Measurements from ENCODE around the gene GRIK4.

The GRIK4 gene

DNA sequence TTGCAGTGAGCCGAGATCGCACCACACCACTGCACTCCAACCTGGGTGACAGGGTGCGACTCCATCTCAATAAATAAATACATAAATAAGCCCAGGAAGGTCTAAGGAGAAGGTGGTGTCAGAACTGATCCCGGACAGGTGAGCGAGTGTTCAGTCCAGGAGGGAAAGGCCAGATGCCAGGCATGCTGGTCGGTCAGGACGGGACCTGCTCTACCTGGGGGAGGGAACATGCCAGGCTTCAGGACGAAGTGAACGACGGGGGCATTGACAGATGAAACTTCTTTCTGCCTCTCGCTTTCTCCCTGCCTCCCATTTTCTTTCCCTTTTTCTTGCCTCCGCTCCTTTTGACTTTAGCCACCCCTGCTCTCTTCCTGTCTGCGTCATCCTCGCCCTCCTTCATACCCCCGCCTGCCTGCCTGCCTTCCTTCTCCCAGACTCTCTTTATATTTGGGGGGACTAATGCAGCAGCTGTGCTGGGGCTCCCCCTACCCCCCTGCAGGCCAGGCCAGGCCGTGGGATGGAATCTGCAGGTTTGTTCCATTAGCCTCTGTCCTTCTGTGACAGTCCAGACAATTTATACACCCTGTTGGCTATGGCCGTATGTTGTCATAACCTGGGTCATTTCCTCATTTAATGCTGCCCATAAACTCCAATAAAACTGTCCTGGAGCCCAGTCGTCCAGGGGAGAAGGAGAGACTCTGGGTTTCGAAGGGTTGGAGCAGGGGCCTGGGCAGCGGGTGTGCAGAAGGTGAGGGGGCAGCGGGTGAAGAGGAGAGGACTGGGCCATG, 303.2 kb downstream of the GRIK4 start:
- Histone ChIP-seq H3K36me3 (ENCODE audit: insufficient read depth, low read length) (no peaks in the 10 kb centered on the region), H3F3A (ENCODE audit: low read depth) (no peaks in the 10 kb centered on the region), H3K27me3 (ENCODE audit: insufficient read depth, low read length, poor library complexity, severe bottlenecking) (no peaks in the 10 kb centered on the region), H3K9me2 (replicated peaks; ENCODE audit: low read depth, low read length) (no peaks in the 10 kb centered on the region), H3K4me2 (ENCODE audit: low read depth, low read length, poor library complexity, severe bottlenecking) (no peak overlapping the region), H3K4me3 (ENCODE audit: low read length, poor library complexity, severe bottlenecking) (no peak overlapping the region), H4K20me1 (ENCODE audit: insufficient read depth, low read length, poor library complexity, severe bottlenecking) (no peaks in the 10 kb centered on the region), H3K79me2 (ENCODE audit: insufficient read depth, low read length) (no peaks in the 10 kb centered on the region), H3K9ac (ENCODE audit: low read depth, low read length, poor library complexity, severe bottlenecking) (no peak overlapping the region), H3K4me1 (ENCODE audit: insufficient read depth, low read length, poor library complexity, severe bottlenecking) (no peaks in the 10 kb centered on the region), H3K9me3 (ENCODE audit: insufficient read depth, low read depth, low read length) (no peaks in the 10 kb centered on the region), H2AFZ (ENCODE audit: low read length) (no peak overlapping the region)
- TF ChIP-seq CTCF (conservative IDR thresholded peaks at IDR 0.05; ENCODE audit: low read length) (no peak), EZH2phosphoT487 (IDR thresholded peaks at IDR 0.05; ENCODE audit: borderline replicate concordance) (no peak)

DNA sequence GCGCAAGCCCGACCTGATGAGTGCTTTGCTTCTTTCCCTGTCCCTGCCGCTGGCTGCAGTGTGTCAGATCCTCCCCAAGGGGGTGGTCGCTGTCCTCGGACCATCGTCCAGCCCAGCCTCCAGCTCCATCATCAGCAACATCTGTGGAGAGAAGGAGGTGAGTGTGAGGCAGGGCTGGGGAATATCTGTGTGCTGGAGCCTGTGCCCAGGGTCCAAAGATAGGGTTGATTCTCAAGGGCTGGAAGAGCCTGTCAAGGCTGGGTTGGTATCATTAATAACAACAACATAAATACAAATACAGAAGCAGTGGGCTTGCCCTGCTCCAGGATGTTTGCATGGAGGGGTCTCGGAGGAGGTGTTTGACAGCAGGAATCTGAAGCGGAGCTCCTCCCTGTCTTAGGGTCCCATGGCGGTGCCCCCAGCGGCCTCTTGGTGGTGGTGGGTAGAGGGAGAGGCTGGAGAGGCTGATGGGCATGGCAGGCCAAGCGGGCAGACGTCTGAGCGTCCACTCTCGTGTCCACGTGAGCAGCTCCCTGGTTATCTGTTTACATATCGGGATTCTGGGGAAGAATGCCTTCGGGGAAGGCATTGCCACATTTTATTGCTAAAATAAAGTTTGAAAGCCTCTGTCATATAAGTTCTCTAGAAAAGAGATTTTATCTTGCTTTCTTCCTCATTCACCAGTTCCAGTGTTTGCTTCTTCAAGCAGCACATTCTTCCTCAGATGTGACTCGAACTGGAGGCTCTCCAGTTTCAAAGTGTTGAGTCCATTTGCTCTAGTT, 304.0 kb downstream of the GRIK4 start:
- H3K9ac ChIP-seq (ENCODE audit: low read depth, low read length, poor library complexity, severe bottlenecking): no peak overlapping the region
- no peaks in the 10 kb centered on the region for H3K9me2 ChIP-seq (replicated peaks; ENCODE audit: low read depth, low read length)
- H3K79me2 ChIP-seq (ENCODE audit: insufficient read depth, low read length): no peaks in the 10 kb centered on the region
- H4K20me1 ChIP-seq (ENCODE audit: insufficient read depth, low read length, poor library complexity, severe bottlenecking): no peaks in the 10 kb centered on the region
- H2AFZ ChIP-seq (ENCODE audit: low read length): no peak overlapping the region
- TF ChIP-seq EZH2phosphoT487 (IDR thresholded peaks at IDR 0.05; ENCODE audit: borderline replicate concordance): no peak
- TF ChIP-seq CTCF (conservative IDR thresholded peaks at IDR 0.05; ENCODE audit: low read length): no peak
- no peaks in the 10 kb centered on the region for H3K27me3 ChIP-seq (ENCODE audit: insufficient read depth, low read length, poor library complexity, severe bottlenecking)
- H3K36me3 ChIP-seq (ENCODE audit: insufficient read depth, low read length): no peaks in the 10 kb centered on the region
- H3K4me1 ChIP-seq (ENCODE audit: insufficient read depth, low read length, poor library complexity, severe bottlenecking): no peaks in the 10 kb centered on the region
- H3F3A ChIP-seq (ENCODE audit: low read depth): no peaks in the 10 kb centered on the region
- no peaks in the 10 kb centered on the region for H3K9me3 ChIP-seq (ENCODE audit: insufficient read depth, low read depth, low read length)
- H3K4me2 ChIP-seq (ENCODE audit: low read depth, low read length, poor library complexity, severe bottlenecking): no peak overlapping the region
- H3K4me3 ChIP-seq (ENCODE audit: low read length, poor library complexity, severe bottlenecking): no peak overlapping the region

DNA sequence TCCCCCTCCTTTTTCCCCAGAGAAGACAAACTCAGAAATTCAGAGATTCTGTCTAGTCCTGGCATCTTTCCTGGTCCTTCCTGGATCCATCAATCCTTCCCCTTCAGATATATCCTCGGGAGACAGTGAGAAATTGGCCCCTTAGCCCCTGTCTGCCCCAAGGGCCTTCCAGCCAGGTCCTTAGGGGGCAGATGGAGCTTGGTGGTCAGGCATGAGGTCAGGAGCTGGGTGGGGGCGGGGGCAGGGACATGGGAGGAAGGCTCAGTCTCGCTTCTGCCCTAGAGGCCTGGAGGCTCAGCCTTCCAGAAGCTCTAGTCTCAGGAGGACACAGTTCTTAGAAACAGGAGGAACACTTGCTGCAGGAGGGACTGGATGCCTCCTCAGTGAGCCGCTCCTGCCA, 304.6 kb downstream of the GRIK4 start:
- H3K9me2 ChIP-seq (replicated peaks; ENCODE audit: low read depth, low read length): no peaks in the 10 kb centered on the region
- no peaks in the 10 kb centered on the region for H4K20me1 ChIP-seq (ENCODE audit: insufficient read depth, low read length, poor library complexity, severe bottlenecking)
- no peaks in the 10 kb centered on the region for H3K27me3 ChIP-seq (ENCODE audit: insufficient read depth, low read length, poor library complexity, severe bottlenecking)

More for the DNA sequence above, 304.6 kb downstream of the GRIK4 start:
- no peaks in the 10 kb centered on the region for H3F3A ChIP-seq (ENCODE audit: low read depth)
- H3K4me2 ChIP-seq (ENCODE audit: low read depth, low read length, poor library complexity, severe bottlenecking): no peak overlapping the region
- H3K4me3 ChIP-seq (ENCODE audit: low read length, poor library complexity, severe bottlenecking): no peak overlapping the region
- H2AFZ ChIP-seq (ENCODE audit: low read length): no peak overlapping the region
- TF ChIP-seq EZH2phosphoT487 (IDR thresholded peaks at IDR 0.05; ENCODE audit: borderline replicate concordance) (no peak), CTCF (conservative IDR thresholded peaks at IDR 0.05; ENCODE audit: low read length) (no peak)
- no peak overlapping the region for H3K9ac ChIP-seq (ENCODE audit: low read depth, low read length, poor library complexity, severe bottlenecking)
- H3K79me2 ChIP-seq (ENCODE audit: insufficient read depth, low read length): no peaks in the 10 kb centered on the region
- no peaks in the 10 kb centered on the region for H3K36me3 ChIP-seq (ENCODE audit: insufficient read depth, low read length)
- no peaks in the 10 kb centered on the region for H3K4me1 ChIP-seq (ENCODE audit: insufficient read depth, low read length, poor library complexity, severe bottlenecking)
- H3K9me3 ChIP-seq (ENCODE audit: insufficient read depth, low read depth, low read length): no peaks in the 10 kb centered on the region
